HG03342 (cell line): ENCODE results near the gene RARRES2.
A peak's percentile ranks its signal among the peaks of the same experiment; 100 is the strongest.
"Not testable (repeated sequence)": the region's sequence is repeated elsewhere in the genome, so short reads cannot be mapped to it uniquely, and the experiment has no call there.

Experiments used
- ATAC-seq: cut with Tn5 transposase; IDR thresholded peaks from one replicate; pipeline ENCODE4 v1.9.1; 2021; ENCODE audit warnings: mild to moderate bottlenecking, moderate library complexity; ENCODE audit not compliant: unreplicated experiment

Gene RARRES2

GRCh38 chr7:150322114-150322832 is 19.2 kb downstream of the RARRES2 start:
- peak; percentile 29 for ATAC-seq

GRCh38 chr7:150321788-150322113 is 19.7 kb downstream of the RARRES2 start:
- no peak for ATAC-seq

- ATAC-seq = no peak
Observed at GRCh38 chr7:150317748-150318444, 23.5 kb downstream of the RARRES2 start.

GRCh38 chr7:150316987-150317386 is 24.4 kb downstream of the RARRES2 start:
- not testable (repeated sequence) for ATAC-seq

- ATAC-seq = no peak
Observed at GRCh38 chr7:150314639-150315239, 26.7 kb downstream of the RARRES2 start.

GRCh38 chr7:150313870-150314269 is 27.6 kb downstream of the RARRES2 start:
- no peak for ATAC-seq

- ATAC-seq = no peak
Observed at GRCh38 chr7:150313367-150313809, 28.0 kb downstream of the RARRES2 start.

GRCh38 chr7:150312649-150313366 is 28.6 kb downstream of the RARRES2 start:
- not testable (repeated sequence) for ATAC-seq

GRCh38 chr7:150311711-150312110 is 29.7 kb downstream of the RARRES2 start:
- ATAC-seq = no peak

- no peak for ATAC-seq
Observed at GRCh38 chr7:150311146-150311545, 30.3 kb downstream of the RARRES2 start.

GRCh38 chr7:150308575-150308974 is 32.9 kb downstream of the RARRES2 start:
- ATAC-seq = no peak

- no peak for ATAC-seq
Observed at GRCh38 chr7:150307904-150308303, 33.5 kb downstream of the RARRES2 start.

GRCh38 chr7:150307129-150307528 is 34.3 kb downstream of the RARRES2 start:
- no peak for ATAC-seq

GRCh38 chr7:150306377-150306776 is 35.1 kb downstream of the RARRES2 start:
- ATAC-seq = not testable (repeated sequence)

- ATAC-seq = not testable (repeated sequence)
Observed at GRCh38 chr7:150305903-150306284, 35.5 kb downstream of the RARRES2 start.

GRCh38 chr7:150305259-150305902 is 36.0 kb downstream of the RARRES2 start:
- ATAC-seq = not testable (repeated sequence)

- not testable (repeated sequence) for ATAC-seq
Observed at GRCh38 chr7:150304499-150305258, 36.8 kb downstream of the RARRES2 start.

GRCh38 chr7:150302908-150303310 is 38.5 kb downstream of the RARRES2 start:
- ATAC-seq = not testable (repeated sequence)

GRCh38 chr7:150297978-150298377 is 43.5 kb downstream of the RARRES2 start:
- ATAC-seq = not testable (repeated sequence)

GRCh38 chr7:150296802-150297201 is 44.6 kb downstream of the RARRES2 start:
- ATAC-seq = not testable (repeated sequence)
